HG02938 (cell line): ENCODE data around the gene MFF.
A peak's percentile ranks its signal among the peaks of the same experiment; 100 is the strongest.

Source experiments
- ATAC-seq: cut with Tn5 transposase; IDR thresholded peaks from one replicate; pipeline ENCODE4 v1.9.1; 2021; ENCODE audit warnings: mild to moderate bottlenecking, moderate library complexity; ENCODE audit not compliant: unreplicated experiment

The MFF gene

GRCh38 chr2:227404585-227405271 is 79.7 kb downstream of the MFF start:
- ATAC-seq = no peak

GRCh38 chr2:227406177-227407031 is 81.4 kb downstream of the MFF start:
- peak; percentile 40 for ATAC-seq
